Measurements from ENCODE around the gene FXYD7. TPM values are rescaled to one million over a fixed set of nuclear protein-coding genes. Genes with fewer than 3 reads are reported as not detected.
A peak's percentile ranks its signal among the peaks of the same experiment; 100 is the strongest.

The FXYD7 gene
- total and polyA plus RNA-seq, 2 of the 13 experiments (the other 11 are each of a cell fraction or from before 2014, with no cell fraction given): 0.55 TPM; not detected in 1

DNA sequence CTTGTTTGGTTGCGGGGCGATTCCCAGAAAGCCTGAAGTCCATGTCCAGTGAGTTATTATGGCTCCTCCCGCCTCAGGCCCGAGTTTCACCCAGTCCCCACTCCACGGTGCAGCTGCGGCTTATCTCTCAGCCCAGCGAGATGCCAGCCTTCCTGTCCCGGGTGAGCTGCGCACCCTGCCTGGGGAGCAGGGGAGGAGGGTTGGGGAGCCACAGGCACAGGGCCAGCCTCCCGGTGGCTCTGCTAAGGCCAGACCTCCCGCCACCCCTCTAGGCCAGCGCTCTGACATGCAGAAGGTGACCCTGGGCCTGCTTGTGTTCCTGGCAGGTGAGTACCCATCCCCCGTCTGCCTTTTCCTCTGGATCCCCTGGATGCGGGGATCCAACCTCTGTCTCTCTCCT, 24.0 kb upstream of the FXYD7 start:
- Histone ChIP-seq H4K20me1 (ENCODE audit: insufficient read depth, low read length) (no peaks in the 10 kb centered on the region), H3K4me1 (ENCODE audit: insufficient read depth, low read length) (peaks cover 99% of the 10 kb centered on the region), H2AFZ (ENCODE audit: low read length) (no peak overlapping the region), H3K79me2 (ENCODE audit: insufficient read depth, low read length) (no peaks in the 10 kb centered on the region), H3K27me3 (ENCODE audit: control insufficient read depth in 1 of 2, insufficient read depth in 2 of 2, low read length in 2 of 2) (0 out of 5 replicates have a peak, but pooled peaks cover 0 to 6% of the 10 kb centered on the region in 2 experiments), H3K27ac (ENCODE audit: extremely low read length, insufficient read depth, low read length) (no peak overlapping the region), H3K9ac (ENCODE audit: insufficient read depth, low read depth, low read length) (no peak overlapping the region), H3K9me3 (ENCODE audit: low read length) (no peaks in the 10 kb centered on the region), H3K4me2 (ENCODE audit: low read depth, low read length) (no peak overlapping the region), H3K4me3 (replicated peaks in 1 of 3; ENCODE audit: insufficient read depth in 1 of 3, low read depth in 2 of 3, low read length in 3 of 3) (no peak overlapping the region), H3K36me3 (replicated peaks in 1 of 2; ENCODE audit: control insufficient read depth in 1 of 2, insufficient read depth in 2 of 2, low read length in 2 of 2) (no peaks in the 10 kb centered on the region)
- no peak for TF ChIP-seq ADNP (CRISPR knock-in tag; IDR thresholded peaks at IDR 0.05)
- TF ChIP-seq, protein P1, sequence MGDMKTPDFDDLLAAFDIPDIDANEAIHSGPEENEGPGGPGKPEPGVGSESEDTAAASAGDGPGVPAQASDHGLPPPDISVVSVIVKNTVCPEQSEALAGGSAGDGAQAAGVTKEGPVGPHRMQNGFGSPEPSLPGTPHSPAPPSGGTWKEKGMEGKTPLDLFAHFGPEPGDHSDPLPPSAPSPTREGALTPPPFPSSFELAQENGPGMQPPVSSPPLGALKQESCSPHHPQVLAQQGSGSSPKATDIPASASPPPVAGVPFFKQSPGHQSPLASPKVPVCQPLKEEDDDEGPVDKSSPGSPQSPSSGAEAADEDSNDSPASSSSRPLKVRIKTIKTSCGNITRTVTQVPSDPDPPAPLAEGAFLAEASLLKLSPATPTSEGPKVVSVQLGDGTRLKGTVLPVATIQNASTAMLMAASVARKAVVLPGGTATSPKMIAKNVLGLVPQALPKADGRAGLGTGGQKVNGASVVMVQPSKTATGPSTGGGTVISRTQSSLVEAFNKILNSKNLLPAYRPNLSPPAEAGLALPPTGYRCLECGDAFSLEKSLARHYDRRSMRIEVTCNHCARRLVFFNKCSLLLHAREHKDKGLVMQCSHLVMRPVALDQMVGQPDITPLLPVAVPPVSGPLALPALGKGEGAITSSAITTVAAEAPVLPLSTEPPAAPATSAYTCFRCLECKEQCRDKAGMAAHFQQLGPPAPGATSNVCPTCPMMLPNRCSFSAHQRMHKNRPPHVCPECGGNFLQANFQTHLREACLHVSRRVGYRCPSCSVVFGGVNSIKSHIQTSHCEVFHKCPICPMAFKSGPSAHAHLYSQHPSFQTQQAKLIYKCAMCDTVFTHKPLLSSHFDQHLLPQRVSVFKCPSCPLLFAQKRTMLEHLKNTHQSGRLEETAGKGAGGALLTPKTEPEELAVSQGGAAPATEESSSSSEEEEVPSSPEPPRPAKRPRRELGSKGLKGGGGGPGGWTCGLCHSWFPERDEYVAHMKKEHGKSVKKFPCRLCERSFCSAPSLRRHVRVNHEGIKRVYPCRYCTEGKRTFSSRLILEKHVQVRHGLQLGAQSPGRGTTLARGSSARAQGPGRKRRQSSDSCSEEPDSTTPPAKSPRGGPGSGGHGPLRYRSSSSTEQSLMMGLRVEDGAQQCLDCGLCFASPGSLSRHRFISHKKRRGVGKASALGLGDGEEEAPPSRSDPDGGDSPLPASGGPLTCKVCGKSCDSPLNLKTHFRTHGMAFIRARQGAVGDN (CRISPR knock-in tag; IDR thresholded peaks at IDR 0.05): peak; percentile 50; the same call in 1 of the 2 replicates
- no peak for TF ChIP-seq ZNF768 (CRISPR knock-in tag; IDR thresholded peaks at IDR 0.05)
- TF ChIP-seq SMARCE1 (IDR thresholded peaks at IDR 0.05; ENCODE audit: borderline replicate concordance): no peak
- TF ChIP-seq ZBTB38 (CRISPR knock-in tag; IDR thresholded peaks at IDR 0.05): peak; percentile 38; the same call in 1 of the 2 replicates
- no peak for TF ChIP-seq ZSCAN22 (CRISPR knock-in tag; IDR thresholded peaks at IDR 0.05)
- no peak for TF ChIP-seq HDAC6 (IDR thresholded peaks at IDR 0.05; ENCODE audit: low read depth, low read length)
- intact Hi-C loops (cut with micrococcal nuclease; ENCODE audit: unreplicated experiment) (no loop called here), in situ Hi-C loops (cut with HindIII; ENCODE audit: extremely low pct_ligation_motif_present, low pct_unique_long_range_greater_than_20kb) (no loop called here)
- no TSS peak for BruUV-seq (replicated peaks)
- FAIRE-seq: no peak
- no CpG with 5 or more reads among the region's 14 CpGs for WGBS (ENCODE audit: low lambda C conversion rate)
- CTCF ChIA-PET (ENCODE audit: low intra/inter-chr PET ratio, low total read pairs): no interaction called here
- no peak for ATAC-seq
- POLR2A ChIA-PET: no interaction called here
- no peak for DNase-seq (ENCODE audit: low spot score)

Data from HepG2 (cell line).